Activated T-helper 17 cell treated with anti-CD3 and anti-CD28 coated beads, Interleukin-2, amount 50 U/mL, for 72 hours (primary cell): Measurements from ENCODE around the gene MRPS16. TPM values are rescaled to one million over a fixed set of nuclear protein-coding genes. Genes with fewer than 3 reads are reported as not detected.

Experiments used
- ATAC-seq: fragments of 150-1000 bp; cut with Tn5 transposase; replicated peaks from 2 replicates; pipeline ENCODE4 v1.10.0; 2021; ENCODE audit warnings: mild to moderate bottlenecking, moderate library complexity
- H3K27ac Mint-ChIP-seq: one replicate; pipeline ENCODE4 v1.8.0; 2022; ENCODE audit warnings: mixed read lengths
- H3K27me3 Mint-ChIP-seq: one replicate; pipeline ENCODE4 v1.8.0; 2022; ENCODE audit warnings: mixed read lengths
- H3K36me3 Mint-ChIP-seq: one replicate; pipeline ENCODE4 v1.8.0; 2022; ENCODE audit warnings: low read depth, mild to moderate bottlenecking, mixed read lengths
- H3K4me1 Mint-ChIP-seq: one replicate; pipeline ENCODE4 v1.8.0; 2022; ENCODE audit warnings: mixed read lengths
- H3K4me3 Mint-ChIP-seq: one replicate; pipeline ENCODE4 v1.8.0; 2022; ENCODE audit warnings: mild to moderate bottlenecking, mixed read lengths
- H3K9me3 Mint-ChIP-seq: one replicate; pipeline ENCODE4 v1.8.0; 2022; ENCODE audit warnings: mixed read lengths
- total RNA-seq, 2 donors: library from RNA; stranded (reverse); gene quantifications; one replicate each; pipeline ENCODE4 v1.2.3, GENCODE V29; 2022

MRPS16 gene
- total RNA-seq, 2 donors from 2014 or later, result 69.5 to 112 TPM

DNA sequence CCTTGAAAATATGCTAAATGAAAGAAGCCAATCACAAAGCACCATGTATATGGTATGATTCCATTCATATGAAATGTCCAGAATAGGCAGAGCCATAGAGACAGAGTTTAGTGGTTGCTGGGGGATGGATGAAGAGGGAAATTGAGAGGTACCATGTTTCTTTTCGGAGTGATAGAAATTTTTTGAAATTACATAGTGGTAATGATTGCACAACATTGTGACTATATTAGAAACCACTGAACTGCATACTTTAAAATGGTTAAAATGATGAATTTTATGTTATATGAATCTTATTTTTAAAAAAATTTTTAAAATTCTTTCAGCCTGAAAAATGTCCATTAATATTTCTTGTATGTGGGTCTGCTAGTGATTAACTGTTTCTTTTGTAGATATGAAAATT lies 31.5 kb downstream of the MRPS16 start:
- peaks cover 3% of the 10 kb centered on the region for H3K4me1 Mint-ChIP-seq

DNA sequence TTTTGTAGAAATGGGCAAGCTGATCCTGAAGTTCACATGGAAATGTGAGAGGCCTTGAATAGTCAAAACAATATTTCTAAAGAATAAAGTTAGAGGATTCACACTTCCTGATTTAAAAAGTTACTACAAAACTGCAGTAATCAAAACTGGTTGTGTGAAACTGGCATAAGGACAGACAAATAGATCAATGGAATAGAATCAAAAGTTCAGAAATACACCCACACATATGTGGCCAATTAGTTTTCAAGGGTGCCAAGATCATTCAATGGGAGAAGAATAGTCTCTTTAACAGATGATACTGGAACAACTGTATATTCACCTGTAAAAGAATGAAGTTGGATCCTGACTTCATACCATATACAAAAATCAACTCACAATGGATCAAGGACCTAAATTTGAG lies 33.1 kb downstream of the MRPS16 start:
- Mint-ChIP-seq H3K27ac (no peak overlapping the region), H3K4me3 (no peak overlapping the region), H3K27me3 (no peaks in the 10 kb centered on the region), H3K36me3 (peaks cover 48% of the 10 kb centered on the region), H3K4me1 (peaks cover 7% of the 10 kb centered on the region), H3K9me3 (no peaks in the 10 kb centered on the region)
- no peak for ATAC-seq

More for the DNA sequence above, 31.5 kb downstream of the MRPS16 start:
- no peaks in the 10 kb centered on the region for H3K9me3 Mint-ChIP-seq
- no peak overlapping the region for H3K4me3 Mint-ChIP-seq
- H3K27ac Mint-ChIP-seq, result no peak overlapping the region
- ATAC-seq, result no peak
- no peaks in the 10 kb centered on the region for H3K27me3 Mint-ChIP-seq
- peaks cover 36% of the 10 kb centered on the region for H3K36me3 Mint-ChIP-seq

DNA sequence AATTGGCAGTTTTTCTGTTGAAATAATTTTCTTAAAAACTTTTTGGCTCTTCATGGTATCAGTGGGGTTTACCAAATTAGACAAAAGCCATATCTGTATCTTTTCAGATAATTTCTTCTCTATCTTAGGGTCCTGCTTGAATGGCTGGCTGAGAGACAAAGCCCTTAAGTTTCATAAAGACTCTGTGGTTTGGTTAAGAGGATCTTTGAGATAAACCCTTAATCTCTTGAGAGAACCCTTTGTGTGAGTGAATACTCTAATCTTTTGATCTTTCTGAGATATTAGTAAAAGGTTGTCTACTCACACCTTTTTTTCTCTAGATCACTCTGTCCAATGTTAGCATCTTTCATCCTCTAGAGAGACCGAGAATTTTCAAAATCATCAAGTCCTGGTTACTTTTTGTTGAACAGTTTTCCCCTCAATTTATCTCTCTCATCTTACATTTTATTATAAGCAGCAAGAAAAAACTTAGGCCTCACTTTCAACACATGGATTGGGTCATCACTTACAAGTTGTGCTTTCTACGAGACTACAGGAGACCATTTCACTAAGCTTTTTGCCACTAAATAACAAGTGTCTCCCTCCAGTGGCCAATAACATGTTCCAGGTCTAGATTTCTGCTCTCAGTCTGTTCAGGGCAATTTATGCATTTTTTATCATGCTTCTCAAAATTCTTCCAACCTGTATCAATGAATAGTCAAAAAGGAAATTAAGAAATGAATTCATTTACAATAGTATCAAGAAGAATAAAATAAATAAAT lies 33.8 kb downstream of the MRPS16 start:
- no peak overlapping the region for H3K27ac Mint-ChIP-seq
- H3K9me3 Mint-ChIP-seq, result no peaks in the 10 kb centered on the region
- H3K27me3 Mint-ChIP-seq, result no peaks in the 10 kb centered on the region
- H3K4me1 Mint-ChIP-seq, result peaks cover 10% of the 10 kb centered on the region
- peaks cover 54% of the 10 kb centered on the region for H3K36me3 Mint-ChIP-seq
- no peak overlapping the region for H3K4me3 Mint-ChIP-seq
- no peak for ATAC-seq

DNA sequence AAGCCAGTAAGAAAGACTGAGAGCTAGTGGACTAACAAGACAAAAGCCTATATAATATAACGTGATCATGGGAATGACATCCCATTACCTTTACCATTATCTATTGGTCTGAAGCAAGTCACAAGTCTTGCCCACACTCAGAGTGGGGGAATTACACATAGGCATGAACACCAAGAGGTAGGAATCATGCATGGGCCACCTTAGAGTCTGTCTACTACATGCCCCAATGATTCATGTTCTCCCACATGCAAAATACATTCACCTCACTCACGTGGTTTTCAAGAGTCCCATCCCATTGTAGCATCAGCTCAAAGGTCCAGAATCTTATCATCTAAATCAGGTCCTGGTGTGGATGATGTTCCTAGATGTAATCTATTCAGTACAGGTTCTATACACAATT lies 34.8 kb downstream of the MRPS16 start:
- Mint-ChIP-seq H3K36me3 (peaks cover 64% of the 10 kb centered on the region), H3K9me3 (no peaks in the 10 kb centered on the region), H3K27me3 (no peaks in the 10 kb centered on the region), H3K4me1 (peaks cover 10% of the 10 kb centered on the region), H3K27ac (no peak overlapping the region), H3K4me3 (no peak overlapping the region)
- ATAC-seq, result peak; percentile 34

DNA sequence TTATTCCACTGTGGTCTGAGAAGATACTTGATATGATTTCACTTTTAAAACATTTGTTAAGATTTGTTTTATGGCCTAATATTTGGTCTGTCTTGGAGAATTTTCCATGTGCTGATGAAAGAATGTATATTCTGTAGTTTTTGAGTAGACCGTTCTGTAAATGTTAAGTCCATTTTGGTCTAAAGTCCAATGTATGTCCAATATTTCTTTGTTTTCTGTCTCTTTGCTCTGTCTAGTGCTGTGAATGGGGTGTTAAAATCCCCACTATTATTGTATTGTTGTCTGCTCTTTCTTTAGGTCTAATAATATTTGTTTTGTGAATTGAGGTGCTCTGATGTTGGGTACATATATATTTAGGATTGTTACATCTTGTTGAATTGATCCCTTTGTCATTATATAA lies 36.7 kb downstream of the MRPS16 start:
- H3K27me3 Mint-ChIP-seq, result no peaks in the 10 kb centered on the region
- ATAC-seq, result no peak
- peaks cover 73% of the 10 kb centered on the region for H3K36me3 Mint-ChIP-seq
- no peaks in the 10 kb centered on the region for H3K9me3 Mint-ChIP-seq
- peaks cover 7% of the 10 kb centered on the region for H3K4me1 Mint-ChIP-seq
- no peak overlapping the region for H3K27ac Mint-ChIP-seq
- no peak overlapping the region for H3K4me3 Mint-ChIP-seq

DNA sequence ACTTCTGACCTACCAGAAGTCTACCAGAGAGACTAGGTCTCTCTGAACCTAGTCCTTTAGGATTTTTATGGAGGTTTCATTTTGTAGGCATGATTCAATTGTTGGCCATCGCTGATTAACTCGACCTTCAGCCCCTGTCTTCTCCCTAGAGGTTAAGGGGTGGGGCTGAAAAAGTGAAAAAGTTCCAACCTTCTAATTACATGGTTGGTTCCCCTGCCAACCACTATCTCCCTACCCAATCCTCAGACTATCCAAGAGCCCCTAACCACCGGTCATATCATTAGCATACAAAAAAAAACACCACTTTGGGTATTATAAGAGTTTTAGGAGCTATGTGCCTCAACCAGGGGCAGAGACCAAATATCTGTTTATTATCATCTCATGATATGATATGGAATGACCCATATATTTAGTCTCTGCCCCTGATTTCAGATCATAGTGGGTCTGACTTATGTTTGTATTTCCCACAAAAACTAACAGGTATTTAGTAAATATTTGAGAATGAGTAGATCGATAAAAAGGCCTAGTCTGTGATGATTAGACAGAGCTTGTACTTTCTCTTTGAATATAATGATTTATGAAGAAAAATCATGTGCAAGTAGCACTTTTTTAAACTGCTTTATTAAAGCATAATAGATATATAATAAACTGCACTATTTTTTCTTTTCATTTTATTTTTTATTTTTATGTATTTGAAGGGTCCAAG lies 41.2 kb downstream of the MRPS16 start:
- Mint-ChIP-seq H3K27ac (no peak overlapping the region), H3K4me3 (no peak overlapping the region), H3K4me1 (peaks cover 7% of the 10 kb centered on the region), H3K27me3 (no peaks in the 10 kb centered on the region), H3K9me3 (no peaks in the 10 kb centered on the region), H3K36me3 (peaks cover 48% of the 10 kb centered on the region)
- ATAC-seq, result no peak

DNA sequence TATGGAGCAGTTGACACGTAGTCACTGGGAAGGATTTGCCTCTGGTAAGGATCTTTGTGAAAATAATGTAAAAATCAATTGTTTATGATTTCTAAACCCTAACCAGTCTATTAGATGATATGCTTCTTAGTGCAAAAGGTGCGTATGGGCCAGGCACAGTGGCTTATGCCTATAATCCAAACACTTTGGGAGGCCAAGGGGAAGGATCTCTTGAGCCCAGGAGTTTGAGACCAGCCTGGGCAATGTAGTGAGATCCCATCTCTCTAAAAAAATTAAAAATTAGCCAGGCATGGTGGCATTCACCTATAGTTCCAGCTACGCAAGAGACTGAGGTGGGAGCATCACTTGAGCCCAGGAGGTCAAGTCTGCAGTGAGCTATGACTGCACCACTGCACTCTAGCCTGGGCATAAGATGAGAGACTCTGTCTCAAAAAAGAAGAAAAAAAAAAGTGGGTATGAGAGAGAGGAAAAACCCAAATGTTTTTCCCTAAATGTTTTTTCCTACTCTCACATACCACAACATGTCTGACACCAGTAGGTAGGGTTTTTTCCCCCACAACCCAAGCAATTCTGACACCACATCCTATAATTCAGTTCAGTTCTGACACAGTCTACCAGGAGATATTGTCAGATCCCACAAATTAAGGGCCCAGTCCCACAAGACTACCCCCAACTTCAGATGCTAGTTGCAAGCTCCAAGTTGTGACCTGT lies 41.9 kb downstream of the MRPS16 start:
- no peaks in the 10 kb centered on the region for H3K27me3 Mint-ChIP-seq
- no peak overlapping the region for H3K27ac Mint-ChIP-seq
- no peaks in the 10 kb centered on the region for H3K9me3 Mint-ChIP-seq
- no peak overlapping the region for H3K4me3 Mint-ChIP-seq
- peaks cover 41% of the 10 kb centered on the region for H3K36me3 Mint-ChIP-seq
- ATAC-seq, result no peak
- H3K4me1 Mint-ChIP-seq, result peaks cover 7% of the 10 kb centered on the region

DNA sequence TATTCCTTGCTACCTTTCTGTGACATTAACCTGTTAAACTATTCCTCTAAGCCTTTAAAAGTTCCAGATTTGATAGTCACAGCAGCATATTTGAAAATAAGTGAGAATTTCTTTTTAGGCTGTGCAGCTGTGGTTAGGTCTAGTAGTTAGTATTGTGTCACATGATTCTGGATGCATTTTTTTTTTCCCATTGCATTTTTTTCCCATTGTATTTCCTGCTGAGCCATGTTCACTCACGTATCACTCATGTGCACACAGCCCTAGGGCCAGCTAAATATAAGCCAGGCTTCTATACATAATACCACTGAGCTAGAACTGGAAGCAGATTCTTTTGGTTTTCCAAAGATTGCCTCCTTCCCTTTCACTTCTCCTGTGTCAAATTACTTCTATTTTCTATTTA lies 42.7 kb downstream of the MRPS16 start:
- no peak for ATAC-seq
- Mint-ChIP-seq H3K27ac (no peak overlapping the region), H3K4me3 (no peak overlapping the region), H3K4me1 (peaks cover 6% of the 10 kb centered on the region), H3K27me3 (no peaks in the 10 kb centered on the region), H3K9me3 (no peaks in the 10 kb centered on the region), H3K36me3 (peaks cover 37% of the 10 kb centered on the region)

DNA sequence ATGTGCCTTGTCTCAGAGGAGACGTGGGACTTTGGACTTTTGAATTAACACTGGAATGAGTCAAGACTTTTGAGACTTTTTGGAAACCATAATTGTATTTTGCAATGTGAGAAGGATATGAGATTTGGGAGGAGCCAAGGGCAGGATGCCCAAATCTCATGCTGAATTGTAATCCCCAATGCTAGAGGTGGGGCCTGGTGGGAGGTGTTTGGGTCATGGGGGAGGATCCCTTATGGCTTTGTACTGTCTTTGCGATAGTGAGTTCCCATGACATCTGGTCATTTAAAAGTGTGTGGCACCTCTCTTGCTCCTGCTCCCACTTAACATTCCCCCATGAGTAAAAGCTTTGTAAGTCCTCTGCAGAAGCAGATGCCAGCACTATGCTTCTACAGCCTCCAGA lies 44.6 kb downstream of the MRPS16 start:
- Mint-ChIP-seq H3K27ac (no peak overlapping the region), H3K27me3 (no peaks in the 10 kb centered on the region), H3K4me3 (no peak overlapping the region), H3K4me1 (no peaks in the 10 kb centered on the region), H3K36me3 (peaks cover 20% of the 10 kb centered on the region), H3K9me3 (no peaks in the 10 kb centered on the region)
- no peak for ATAC-seq

DNA sequence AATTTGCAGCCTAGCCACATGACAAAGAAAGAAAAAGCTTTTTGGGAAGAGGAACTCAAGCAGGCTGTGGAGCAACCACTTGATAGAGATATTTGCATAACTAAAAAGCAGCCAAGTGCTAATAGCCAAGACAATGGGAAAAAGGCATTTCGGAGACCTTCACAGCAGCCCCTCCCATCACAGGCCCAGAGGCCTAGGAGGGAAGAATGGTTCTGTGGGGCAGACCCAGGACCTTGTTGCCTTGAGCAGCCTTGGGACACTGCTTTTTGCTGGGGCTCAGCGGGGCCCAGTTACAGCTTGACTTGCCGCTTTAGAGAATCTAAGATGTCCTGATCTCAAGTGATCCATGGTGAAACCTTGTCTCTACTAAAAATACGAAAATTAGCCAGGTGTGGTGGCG lies 46.1 kb downstream of the MRPS16 start:
- H3K4me1 Mint-ChIP-seq, result no peaks in the 10 kb centered on the region
- no peak overlapping the region for H3K4me3 Mint-ChIP-seq
- no peak for ATAC-seq

DNA sequence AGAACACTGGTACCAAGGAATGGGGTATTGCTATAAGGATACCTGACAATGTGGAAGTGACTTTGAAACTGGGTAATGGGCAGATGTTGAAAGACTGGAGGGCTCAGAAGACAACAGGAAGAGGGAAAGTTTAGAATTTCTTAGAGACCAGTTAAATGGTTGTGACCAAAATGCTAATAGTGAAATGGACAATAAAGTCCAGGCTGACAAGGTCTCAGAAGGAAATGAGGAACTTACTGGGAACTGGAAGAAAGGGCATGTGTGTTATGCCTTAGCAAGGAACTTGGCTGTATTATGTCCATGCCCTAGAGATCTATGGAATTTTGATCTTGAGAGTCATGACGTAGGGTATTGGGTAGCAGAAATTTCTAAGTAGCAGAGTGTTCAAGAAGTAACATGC lies 46.6 kb downstream of the MRPS16 start:
- Mint-ChIP-seq H3K36me3 (peaks cover 9% of the 10 kb centered on the region), H3K4me3 (no peak overlapping the region), H3K4me1 (no peaks in the 10 kb centered on the region), H3K9me3 (no peaks in the 10 kb centered on the region), H3K27me3 (no peaks in the 10 kb centered on the region), H3K27ac (no peak overlapping the region)
- no peak for ATAC-seq

More for the DNA sequence above, 46.1 kb downstream of the MRPS16 start:
- Mint-ChIP-seq H3K9me3 (no peaks in the 10 kb centered on the region), H3K36me3 (peaks cover 14% of the 10 kb centered on the region), H3K27ac (no peak overlapping the region), H3K27me3 (no peaks in the 10 kb centered on the region)

DNA sequence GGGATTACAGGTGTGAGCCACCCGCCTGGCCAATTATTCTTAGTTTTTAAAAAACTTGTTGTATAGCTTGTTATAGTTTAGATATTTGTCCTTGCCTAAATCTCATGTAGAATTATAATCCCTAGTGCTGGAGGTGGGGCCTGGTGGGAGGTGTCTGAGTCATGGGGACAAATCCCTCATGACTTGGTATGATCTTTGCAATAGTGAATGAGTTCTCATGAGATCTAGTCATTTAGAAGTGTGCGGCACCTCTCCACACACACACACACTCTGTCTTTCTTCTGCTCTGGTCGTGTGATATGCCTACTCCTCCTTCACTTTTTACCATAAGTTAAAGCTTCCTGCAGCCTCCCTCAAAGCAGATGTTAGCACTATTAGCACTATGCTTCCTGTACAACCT lies 47.4 kb downstream of the MRPS16 start:
- Mint-ChIP-seq H3K9me3 (no peaks in the 10 kb centered on the region), H3K36me3 (peaks cover 1% of the 10 kb centered on the region), H3K4me1 (no peaks in the 10 kb centered on the region), H3K4me3 (no peak overlapping the region), H3K27me3 (no peaks in the 10 kb centered on the region), H3K27ac (no peak overlapping the region)
- no peak for ATAC-seq
